ENCODE results near the gene MMADHC. TPM values are rescaled to one million over a fixed set of nuclear protein-coding genes. Genes with fewer than 3 reads are reported as not detected.

The MMADHC gene
- total RNA-seq, 1 donor from 2014 or later = 80.0 TPM

- H3K4me3 Mint-ChIP-seq (ENCODE audit: low read depth) = no peak overlapping the region
- H3K27me3 Mint-ChIP-seq = no peaks in the 10 kb centered on the region
- H3K27ac Mint-ChIP-seq = no peak overlapping the region
- H3K36me3 Mint-ChIP-seq (ENCODE audit: insufficient read depth) = no peaks in the 10 kb centered on the region
- TF ChIP-seq CTCF (IDR thresholded peaks at IDR 0.05; ENCODE audit: unreplicated experiment) = no peak
- peaks cover 1% of the 10 kb centered on the region for H3K4me1 Mint-ChIP-seq (ENCODE audit: low read depth)
- no peak for DNase-seq (ENCODE audit: low spot score, unreplicated experiment)
- no peaks in the 10 kb centered on the region for H3K9me3 Mint-ChIP-seq (ENCODE audit: low read depth)
Measured at GRCh38 chr2:149537092-149537726, 50.4 kb downstream of the MMADHC start.

DNA sequence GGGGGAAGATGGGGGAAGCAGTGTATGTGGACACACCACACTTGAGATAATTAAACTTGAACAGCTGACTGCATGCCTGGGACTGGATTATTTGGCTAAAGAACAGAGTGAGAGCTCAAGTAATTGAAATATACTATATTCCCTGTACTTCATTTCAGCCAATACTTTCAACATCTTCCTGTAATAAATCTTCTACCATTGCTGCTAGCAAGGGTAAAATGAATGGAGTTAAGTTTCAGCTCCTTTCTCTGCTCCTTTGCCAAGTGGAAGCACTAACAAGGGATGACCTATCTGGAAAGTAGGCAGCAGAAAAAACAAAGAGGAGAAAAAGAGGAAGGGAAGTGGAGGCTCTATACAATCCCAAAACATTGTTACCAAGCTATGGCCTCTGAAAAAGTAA, 50.9 kb downstream of the MMADHC start:
- Mint-ChIP-seq H3K27me3 (no peaks in the 10 kb centered on the region), H3K27ac (no peak overlapping the region), H3K9me3 (ENCODE audit: low read depth) (no peaks in the 10 kb centered on the region), H3K4me3 (ENCODE audit: low read depth) (no peak overlapping the region), H3K4me1 (ENCODE audit: low read depth) (peaks cover 1% of the 10 kb centered on the region), H3K36me3 (ENCODE audit: insufficient read depth) (no peaks in the 10 kb centered on the region)
- DNase-seq (ENCODE audit: low spot score, unreplicated experiment) = no peak
- TF ChIP-seq CTCF (IDR thresholded peaks at IDR 0.05; ENCODE audit: unreplicated experiment) = no peak

GRCh38 chr2:149534674-149535073, 52.9 kb downstream of the MMADHC start:
- Mint-ChIP-seq H3K9me3 (ENCODE audit: low read depth) (no peaks in the 10 kb centered on the region), H3K4me1 (ENCODE audit: low read depth) (peaks cover 4% of the 10 kb centered on the region), H3K4me3 (ENCODE audit: low read depth) (no peak overlapping the region), H3K27ac (no peak overlapping the region), H3K27me3 (peaks cover 2% of the 10 kb centered on the region), H3K36me3 (ENCODE audit: insufficient read depth) (no peaks in the 10 kb centered on the region)
- no peak for TF ChIP-seq CTCF (IDR thresholded peaks at IDR 0.05; ENCODE audit: unreplicated experiment)
- DNase-seq (ENCODE audit: low spot score, unreplicated experiment) = no peak

DNA sequence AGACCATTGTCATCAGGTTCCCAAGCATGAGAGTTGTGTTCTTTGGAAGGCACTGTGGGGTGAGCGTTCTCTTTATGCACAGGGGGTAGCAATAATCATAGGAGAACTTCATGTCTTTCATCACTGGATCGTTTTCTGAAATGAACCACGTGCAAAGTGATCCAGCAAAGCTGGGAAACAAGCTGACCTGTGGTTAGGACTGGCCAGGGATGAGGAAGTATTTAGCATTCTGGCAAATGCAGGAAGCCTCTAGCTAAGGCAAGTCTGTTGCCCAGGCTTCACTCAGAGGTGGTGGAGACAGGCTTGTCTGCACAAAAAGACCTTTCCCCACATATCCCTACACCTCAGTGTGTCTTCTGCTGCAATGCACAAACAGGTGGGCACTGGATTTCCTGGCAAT, 58.6 kb downstream of the MMADHC start:
- H3K4me1 Mint-ChIP-seq (ENCODE audit: low read depth) = peaks cover 31% of the 10 kb centered on the region
- peaks cover 2% of the 10 kb centered on the region for H3K27me3 Mint-ChIP-seq
- DNase-seq (ENCODE audit: low spot score, unreplicated experiment) = no peak
- H3K4me3 Mint-ChIP-seq (ENCODE audit: low read depth) = no peak overlapping the region
- no peak overlapping the region for H3K27ac Mint-ChIP-seq
- peaks cover 4% of the 10 kb centered on the region for H3K9me3 Mint-ChIP-seq (ENCODE audit: low read depth)
- H3K36me3 Mint-ChIP-seq (ENCODE audit: insufficient read depth) = no peaks in the 10 kb centered on the region
- no peak for TF ChIP-seq CTCF (IDR thresholded peaks at IDR 0.05; ENCODE audit: unreplicated experiment)

DNA sequence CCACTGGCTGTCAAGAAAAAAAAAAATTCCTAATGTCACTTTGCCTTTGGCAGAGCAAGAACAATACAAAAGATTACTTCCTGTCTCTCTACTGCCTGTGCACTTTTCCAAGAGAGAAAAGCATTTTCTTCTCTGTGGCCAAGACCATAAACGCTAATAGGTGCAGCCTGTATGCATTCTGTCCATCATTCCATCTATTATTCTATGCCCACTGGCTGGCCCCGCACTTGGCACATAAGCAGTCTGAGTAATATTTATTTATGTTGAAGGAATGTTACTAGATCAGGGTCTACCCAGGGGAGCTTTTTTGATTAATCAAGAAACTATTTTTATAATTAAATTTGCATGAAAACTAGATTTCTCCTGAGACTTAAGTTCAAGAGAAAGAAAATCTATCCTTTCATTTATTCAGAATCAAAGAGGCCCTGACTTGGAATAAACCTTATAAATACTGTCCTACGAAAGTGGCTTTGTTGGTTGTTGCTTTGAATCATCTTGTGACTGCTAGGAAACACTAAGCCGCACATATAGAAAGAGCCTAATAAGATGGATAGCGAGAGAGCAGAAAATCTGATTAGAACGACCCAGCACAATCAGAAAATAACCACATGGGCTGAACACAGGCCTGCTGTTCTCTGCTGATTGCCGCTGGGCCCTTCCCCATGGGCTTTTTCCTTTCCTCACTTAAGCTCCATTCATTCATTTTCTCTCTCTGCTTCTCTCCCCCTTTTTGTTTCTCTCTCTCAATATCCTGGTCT, 59.4 kb downstream of the MMADHC start:
- H3K4me1 Mint-ChIP-seq (ENCODE audit: low read depth) = peaks cover 31% of the 10 kb centered on the region
- DNase-seq (ENCODE audit: low spot score, unreplicated experiment) = no peak
- no peak overlapping the region for H3K27ac Mint-ChIP-seq
- no peaks in the 10 kb centered on the region for H3K36me3 Mint-ChIP-seq (ENCODE audit: insufficient read depth)
- no peak for TF ChIP-seq CTCF (IDR thresholded peaks at IDR 0.05; ENCODE audit: unreplicated experiment)
- H3K4me3 Mint-ChIP-seq (ENCODE audit: low read depth) = no peak overlapping the region
- peaks cover 10% of the 10 kb centered on the region for H3K9me3 Mint-ChIP-seq (ENCODE audit: low read depth)
- H3K27me3 Mint-ChIP-seq = peaks cover 2% of the 10 kb centered on the region

All from progenitor cell of endocrine pancreas (in vitro differentiated cells).